ENCODE measurements around the gene MME. TPM values are rescaled to one million over a fixed set of nuclear protein-coding genes. Genes with fewer than 3 reads are reported as not detected.

Gene MME
- total and polyA plus RNA-seq, 3 donors from 2014 or later, result 5.4 to 6.3 (median 5.5) TPM

DNA sequence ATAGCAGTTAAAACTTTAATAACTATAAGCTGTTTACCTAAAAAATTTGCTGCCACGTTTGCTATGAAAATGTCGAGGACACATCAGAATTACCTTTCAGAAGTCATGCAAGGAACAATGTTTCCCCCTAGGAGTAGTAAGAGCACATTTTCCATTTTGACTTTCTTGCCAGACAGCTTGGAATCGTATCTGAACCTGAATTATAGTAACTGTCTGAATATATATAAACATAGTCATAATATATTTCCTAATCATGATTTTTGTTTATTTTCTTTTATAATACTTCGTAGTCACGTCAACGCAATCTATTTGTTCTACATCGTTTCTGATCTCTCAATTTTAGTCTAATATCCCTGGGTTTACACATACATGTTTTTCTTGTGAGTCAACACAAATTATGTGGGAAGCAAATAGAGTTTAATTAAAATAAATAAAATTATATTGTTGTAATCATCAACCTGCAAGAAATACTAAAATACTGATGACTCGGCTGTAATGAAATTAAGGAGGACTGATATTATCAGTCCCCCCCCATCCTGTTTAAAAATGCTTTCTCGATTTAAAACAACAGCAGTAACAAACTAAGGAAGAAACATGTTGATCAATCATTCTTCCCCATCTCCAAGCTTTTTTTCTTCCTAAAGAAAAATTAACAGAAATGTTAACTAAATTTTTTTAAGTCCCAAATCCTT, 78.4 kb downstream of the MME start:
- Histone ChIP-seq H3K27ac (no peak overlapping the region), H3K27me3 (no peaks in the 10 kb centered on the region), H3K9me3 (no peaks in the 10 kb centered on the region), H3K36me3 (ENCODE audit: low read depth, missing control alignments) (no peaks in the 10 kb centered on the region), H3K4me1 (no peaks in the 10 kb centered on the region), H3K4me3 (no peak overlapping the region)
- intact Hi-C loops (cut with DNase I; ENCODE audit: low total_unique reads), result no loop called here
- no peak for DNase-seq
- 85 to 91% methylated on average over 9 of the region's 9 CpGs for WGBS, 2 donors
- no peak for TF ChIP-seq POLR2A (IDR thresholded peaks at IDR 0.05)

- 84 to 96% methylated on average over 2 of the region's 2 CpGs for WGBS, 2 donors
- H3K4me3 ChIP-seq, result no peak overlapping the region
- intact Hi-C loops (cut with DNase I; ENCODE audit: low total_unique reads), result no loop called here
- no peaks in the 10 kb centered on the region for H3K4me1 ChIP-seq
- no peaks in the 10 kb centered on the region for H3K27me3 ChIP-seq
- TF ChIP-seq POLR2A (IDR thresholded peaks at IDR 0.05), result no peak
- TF ChIP-seq, protein P1, sequence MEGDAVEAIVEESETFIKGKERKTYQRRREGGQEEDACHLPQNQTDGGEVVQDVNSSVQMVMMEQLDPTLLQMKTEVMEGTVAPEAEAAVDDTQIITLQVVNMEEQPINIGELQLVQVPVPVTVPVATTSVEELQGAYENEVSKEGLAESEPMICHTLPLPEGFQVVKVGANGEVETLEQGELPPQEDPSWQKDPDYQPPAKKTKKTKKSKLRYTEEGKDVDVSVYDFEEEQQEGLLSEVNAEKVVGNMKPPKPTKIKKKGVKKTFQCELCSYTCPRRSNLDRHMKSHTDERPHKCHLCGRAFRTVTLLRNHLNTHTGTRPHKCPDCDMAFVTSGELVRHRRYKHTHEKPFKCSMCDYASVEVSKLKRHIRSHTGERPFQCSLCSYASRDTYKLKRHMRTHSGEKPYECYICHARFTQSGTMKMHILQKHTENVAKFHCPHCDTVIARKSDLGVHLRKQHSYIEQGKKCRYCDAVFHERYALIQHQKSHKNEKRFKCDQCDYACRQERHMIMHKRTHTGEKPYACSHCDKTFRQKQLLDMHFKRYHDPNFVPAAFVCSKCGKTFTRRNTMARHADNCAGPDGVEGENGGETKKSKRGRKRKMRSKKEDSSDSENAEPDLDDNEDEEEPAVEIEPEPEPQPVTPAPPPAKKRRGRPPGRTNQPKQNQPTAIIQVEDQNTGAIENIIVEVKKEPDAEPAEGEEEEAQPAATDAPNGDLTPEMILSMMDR (IDR thresholded peaks at IDR 0.05), result no peak
- H3K9me3 ChIP-seq, result no peaks in the 10 kb centered on the region
- no peak for DNase-seq
- no peaks in the 10 kb centered on the region for H3K36me3 ChIP-seq (ENCODE audit: low read depth, missing control alignments)
- no peak overlapping the region for H3K27ac ChIP-seq
These were observed 79.2 kb downstream of the MME start for GRCh38 chr3:155159301-155159700.

DNA sequence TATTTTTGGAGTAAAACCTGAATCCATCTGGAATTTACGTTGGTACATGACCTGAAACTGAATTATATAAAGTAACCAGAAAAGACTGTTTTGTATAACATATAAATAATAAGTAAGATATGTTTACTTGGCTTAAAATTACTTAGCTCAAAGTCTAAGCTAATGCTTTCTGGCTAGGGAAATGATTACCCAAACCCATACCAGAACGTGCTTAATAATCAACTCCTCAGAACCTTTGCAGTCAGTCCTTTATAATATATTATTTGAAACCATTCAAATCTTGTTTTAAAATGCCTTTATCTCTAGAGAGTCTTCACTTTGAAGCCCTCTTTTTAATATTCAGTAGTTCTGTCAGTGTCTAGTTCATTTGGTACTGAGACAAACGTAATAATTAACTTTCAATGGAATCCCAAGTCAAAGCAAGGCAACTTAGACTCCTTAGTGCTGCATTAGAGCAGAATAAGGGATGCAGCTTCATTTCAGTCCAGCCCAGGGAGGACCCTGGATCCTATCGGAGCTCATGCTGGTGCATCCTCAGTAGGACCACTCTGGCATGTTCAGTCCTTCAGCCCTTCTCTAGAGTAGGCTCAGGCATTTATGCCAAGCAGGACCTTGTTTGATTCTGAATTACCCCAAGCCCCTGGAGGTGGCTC, 81.6 kb downstream of the MME start:
- no peaks in the 10 kb centered on the region for H3K36me3 ChIP-seq (ENCODE audit: low read depth, missing control alignments)
- no peaks in the 10 kb centered on the region for H3K9me3 ChIP-seq
- intact Hi-C loops (cut with DNase I; ENCODE audit: low total_unique reads), result no loop called here
- H3K27me3 ChIP-seq, result no peaks in the 10 kb centered on the region
- TF ChIP-seq POLR2A (IDR thresholded peaks at IDR 0.05), result no peak
- TF ChIP-seq, protein P1 (IDR thresholded peaks at IDR 0.05), result no peak
- no peak overlapping the region for H3K27ac ChIP-seq
- no peak overlapping the region for H3K4me3 ChIP-seq
- DNase-seq, result no peak
- no peaks in the 10 kb centered on the region for H3K4me1 ChIP-seq
- 89 to 90% methylated on average over 4 of the region's 4 CpGs for WGBS, 2 donors

DNA sequence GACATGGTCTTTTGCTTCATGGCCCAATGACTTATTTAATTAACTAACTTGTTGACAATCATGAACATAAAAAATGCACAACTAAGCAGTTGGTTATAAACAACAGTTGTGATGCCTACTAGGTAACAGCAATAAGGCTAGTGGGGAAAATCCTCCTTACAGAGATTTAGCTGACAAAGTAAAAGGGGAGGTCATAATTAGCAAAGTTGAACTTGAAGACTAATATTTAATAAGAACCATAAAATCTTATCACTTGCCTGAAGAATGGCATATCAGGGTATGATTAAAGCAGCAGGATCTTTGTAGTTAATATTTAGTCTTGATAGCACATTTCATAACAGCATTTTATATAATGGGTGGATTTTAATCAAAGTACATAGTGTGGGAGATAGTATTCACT, 84.2 kb downstream of the MME start:
- no peaks in the 10 kb centered on the region for H3K9me3 ChIP-seq
- H3K27ac ChIP-seq, result no peak overlapping the region
- no peak for DNase-seq
- intact Hi-C loops (cut with DNase I; ENCODE audit: low total_unique reads), result no loop called here
- TF ChIP-seq, protein P1 (IDR thresholded peaks at IDR 0.05), result no peak
- no peak for TF ChIP-seq POLR2A (IDR thresholded peaks at IDR 0.05)
- H3K4me1 ChIP-seq, result no peaks in the 10 kb centered on the region
- no peaks in the 10 kb centered on the region for H3K36me3 ChIP-seq (ENCODE audit: low read depth, missing control alignments)
- H3K27me3 ChIP-seq, result no peaks in the 10 kb centered on the region
- no peak overlapping the region for H3K4me3 ChIP-seq

- DNase-seq, result no peak
- H3K36me3 ChIP-seq (ENCODE audit: low read depth, missing control alignments), result no peaks in the 10 kb centered on the region
- H3K4me1 ChIP-seq, result no peaks in the 10 kb centered on the region
- intact Hi-C loops (cut with DNase I; ENCODE audit: low total_unique reads), result no loop called here
- 98% methylated on average over 2 of the region's 2 CpGs for WGBS, 2 donors
- no peak overlapping the region for H3K4me3 ChIP-seq
- no peak overlapping the region for H3K27ac ChIP-seq
- TF ChIP-seq, protein P1 (IDR thresholded peaks at IDR 0.05), result no peak
- TF ChIP-seq POLR2A (IDR thresholded peaks at IDR 0.05), result no peak
- no peaks in the 10 kb centered on the region for H3K27me3 ChIP-seq
- H3K9me3 ChIP-seq, result no peaks in the 10 kb centered on the region
These were observed 86.3 kb downstream of the MME start for GRCh38 chr3:155166441-155166840.
